Hindlimb muscle (tissue), 1 donor: ENCODE measurements around the gene FUT2. TPM values are rescaled to one million over a fixed set of nuclear protein-coding genes. Genes with fewer than 3 reads are reported as not detected.
"Not testable (repeated sequence)": the region's sequence is repeated elsewhere in the genome, so short reads cannot be mapped to it uniquely, and the experiment has no call there.

Source experiments
- DNase-seq: peaks from one replicate; pipeline ENCODE4 v3.0.0-alpha.2; 2013
- polyA plus RNA-seq: library from polyadenylated mRNA; unstranded; fragments of 120-200 nt; gene quantifications from one replicate; pipeline ENCODE4 v1.2.1, GENCODE V29; 2013; ENCODE audit not compliant: insufficient read length

FUT2 gene
- polyA plus RNA-seq: 1.2 TPM

DNA sequence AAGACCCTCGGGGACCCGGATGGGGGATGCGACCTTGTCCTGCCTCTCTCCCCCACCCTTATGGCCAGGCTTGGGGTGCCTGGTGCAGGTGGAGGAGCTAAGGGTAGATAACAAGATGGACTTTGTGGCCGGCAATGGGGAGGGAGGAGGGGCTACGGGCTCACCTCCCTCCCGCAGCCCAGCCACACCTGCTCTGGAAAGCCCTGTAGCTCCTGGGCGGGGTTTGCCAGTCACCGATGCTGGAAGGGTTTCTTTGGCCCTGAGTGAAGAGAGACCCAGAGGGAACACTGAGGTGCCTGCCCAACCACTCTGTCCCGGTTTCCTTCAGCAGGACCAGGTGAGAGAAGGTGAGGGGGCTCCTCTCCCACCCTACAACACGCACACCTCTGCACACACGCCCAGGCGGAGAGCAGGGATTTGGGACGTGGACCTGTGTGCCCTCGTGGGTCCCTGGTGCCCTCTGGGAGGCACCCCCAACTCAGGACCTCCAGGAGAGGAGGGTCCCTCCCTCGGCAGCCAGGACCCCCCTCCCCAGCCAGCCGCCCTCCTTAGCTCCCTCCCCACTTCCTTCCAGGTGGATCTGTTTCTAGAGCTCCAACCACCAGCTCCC lies at the start of gene FUT2:
Gene FUT2, plus strand, starts transcription at position 229 of the 610 bp plus-strand sequence. CDS start 6,986 bp downstream, outside the sequence.
- DNase-seq: no peak

- DNase-seq: peak; percentile 93
These were observed 49.6 kb upstream of the FUT2 start, which contains the start of gene CA11 for GRCh38 chr19:48646001-48646721. Gene CA11 (minus strand): TSS chr19:48646187. CDS start chr19:48645632, 555 bp downstream.

GRCh38 chr19:48646722-48647216 lies 49.0 kb upstream of the FUT2 start:
- DNase-seq: no peak

DNA sequence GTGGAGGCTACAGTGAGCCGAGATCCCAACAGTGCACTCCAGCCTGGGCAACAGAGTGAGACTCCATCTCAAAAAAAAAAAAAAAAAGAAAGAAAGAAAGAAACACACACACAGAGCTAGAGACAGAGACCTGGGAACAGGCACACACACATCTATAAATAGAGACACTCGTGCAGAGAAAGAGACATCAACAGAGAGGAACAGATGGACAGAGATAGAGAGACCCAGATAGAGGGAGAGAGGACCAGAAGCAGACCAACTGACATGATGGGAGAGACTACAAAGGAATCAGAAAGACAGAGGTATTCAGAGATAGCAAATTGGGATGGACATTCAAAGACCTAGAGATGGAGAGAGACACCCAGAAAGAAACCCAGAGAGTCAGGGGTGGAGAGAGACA lies 47.6 kb upstream of the FUT2 start:
- DNase-seq: no peak

DNA sequence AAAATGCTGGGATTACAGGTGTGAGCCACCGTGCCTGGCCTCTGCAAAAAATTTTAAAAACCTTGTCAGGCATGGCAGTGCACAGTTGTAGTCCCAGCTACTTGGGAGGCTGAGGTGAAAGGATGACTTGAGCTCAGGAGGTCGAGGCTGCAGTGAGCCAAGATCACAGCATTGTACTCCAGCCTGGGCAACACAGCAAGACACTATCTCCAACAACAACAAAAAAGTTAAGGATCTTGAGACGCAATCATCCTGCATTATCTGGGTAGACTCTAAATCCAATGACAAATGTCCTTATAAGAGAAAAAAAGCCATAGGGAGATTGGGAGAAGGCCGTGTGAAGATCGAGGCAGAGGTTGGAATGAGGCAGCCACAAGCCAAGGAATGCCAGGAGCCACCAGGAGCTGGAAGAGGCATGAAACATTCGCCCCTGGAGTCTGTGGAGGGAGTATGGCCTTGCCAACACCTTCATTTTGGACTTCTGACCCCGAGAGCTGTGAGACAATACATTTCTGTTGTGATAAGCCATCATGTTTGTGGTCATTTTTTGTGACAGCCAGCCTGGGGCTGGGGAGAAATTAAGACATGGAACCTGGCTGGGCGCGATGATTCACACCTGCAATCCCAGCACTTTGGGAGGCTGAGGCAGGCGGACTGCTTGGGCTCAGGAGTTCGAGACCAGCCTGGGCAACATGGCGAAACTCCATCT lies 44.6 kb upstream of the FUT2 start:
- DNase-seq: no peak

DNA sequence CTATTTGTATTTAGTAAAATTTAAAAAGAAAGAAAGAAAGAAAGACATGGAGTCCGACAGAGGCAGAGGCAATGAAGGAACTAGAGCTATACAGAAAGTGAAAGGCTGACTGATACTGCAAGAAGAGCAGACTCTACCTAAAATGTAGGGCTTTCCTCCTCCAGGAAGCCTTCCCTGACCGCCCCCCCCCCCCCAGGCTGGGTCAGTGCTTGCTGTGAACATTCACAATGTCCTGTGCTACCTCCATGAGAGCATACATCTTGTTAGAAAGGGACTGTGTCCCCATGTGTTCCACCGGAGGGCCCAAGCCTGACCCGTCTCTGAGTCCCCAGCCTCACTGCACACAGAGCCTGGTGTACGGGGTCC lies 44.1 kb upstream of the FUT2 start:
- no peak for DNase-seq

DNA sequence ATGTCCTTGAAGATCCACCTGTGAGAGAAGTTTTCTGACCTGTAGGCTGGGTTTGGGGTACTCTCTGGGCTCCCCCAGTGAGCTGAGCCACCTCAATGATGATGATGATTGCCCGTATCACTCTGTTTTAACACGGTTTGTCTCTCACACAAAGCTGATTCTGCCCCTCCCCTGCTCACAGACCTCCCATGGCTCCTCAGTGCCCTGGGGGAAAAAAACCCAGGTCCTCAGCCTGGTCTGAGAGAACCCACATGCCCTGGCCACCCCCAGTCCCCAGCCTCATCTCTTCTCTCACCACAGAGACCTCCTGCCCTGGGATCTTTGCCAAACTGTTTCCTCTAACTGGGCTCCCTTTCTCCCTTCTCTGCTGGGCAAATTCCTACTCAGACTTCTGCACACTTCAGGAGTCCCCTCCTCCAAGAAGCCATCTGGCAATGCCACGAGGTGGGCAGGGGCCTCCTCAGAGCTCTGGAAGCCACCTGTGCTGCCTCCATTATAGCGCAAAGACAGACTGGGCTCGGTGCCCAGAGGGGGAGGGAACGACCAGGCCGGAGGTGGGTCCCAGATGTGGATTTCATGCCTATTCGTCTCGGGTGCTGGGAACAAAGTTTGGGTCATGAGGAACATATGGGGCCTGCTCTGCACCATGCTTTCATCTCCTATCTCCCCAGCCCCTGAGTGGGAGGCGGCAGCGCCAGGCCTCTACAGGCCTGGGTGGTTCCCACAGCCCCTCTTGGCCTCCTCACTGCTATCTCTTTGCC lies 41.3 kb upstream of the FUT2 start:
- no peak for DNase-seq

DNA sequence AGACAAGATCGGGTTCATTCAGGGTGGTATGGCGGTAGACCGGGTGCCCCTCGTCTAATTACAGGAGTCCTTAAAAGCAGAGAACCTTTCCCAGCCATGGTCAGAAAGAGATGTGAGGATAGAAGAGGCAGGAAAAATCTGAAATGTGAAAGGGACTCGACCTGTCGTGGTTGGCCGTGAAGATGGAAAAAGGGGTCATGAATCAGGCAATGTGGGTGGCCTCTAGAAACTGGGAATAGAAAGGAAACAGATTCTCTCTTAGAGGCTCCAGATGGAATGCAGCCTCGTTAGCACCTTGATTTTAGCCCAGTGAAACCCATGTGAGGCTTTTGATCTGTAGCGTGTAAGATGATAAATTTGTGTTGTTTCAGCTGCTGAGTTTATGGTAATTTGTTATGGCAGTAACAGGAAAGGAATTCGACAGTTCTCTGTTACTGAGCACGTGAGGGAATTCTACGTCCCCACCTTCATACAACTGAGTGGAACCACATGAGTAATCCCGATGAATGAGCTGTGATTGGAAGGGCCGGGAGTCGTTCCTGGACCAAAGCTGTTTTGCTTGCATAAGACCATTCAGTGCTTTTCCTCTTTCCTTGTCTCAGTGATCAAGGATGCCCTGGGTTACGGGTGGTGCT lies 38.8 kb upstream of the FUT2 start:
- no peak for DNase-seq

DNA sequence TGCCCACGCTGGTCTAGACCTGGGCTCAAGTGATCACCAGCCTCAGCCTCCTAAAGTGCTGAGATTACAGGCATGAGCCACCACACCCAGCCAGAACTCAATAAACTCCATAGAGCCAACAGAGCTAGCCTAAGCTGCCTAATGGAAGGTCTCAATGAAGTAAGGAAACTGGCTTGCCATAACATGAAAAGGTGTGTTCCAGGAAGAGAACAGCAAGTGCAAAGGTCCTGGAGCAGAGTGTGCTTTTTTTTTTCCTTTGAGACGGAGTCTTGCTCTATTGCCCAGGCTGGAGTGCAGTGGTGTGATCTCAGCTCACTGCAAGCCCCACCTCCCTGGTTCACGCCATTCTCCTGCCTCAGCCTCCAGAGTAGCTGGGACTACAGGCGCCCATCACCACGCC lies 37.9 kb upstream of the FUT2 start:
- DNase-seq: not testable (repeated sequence)

DNA sequence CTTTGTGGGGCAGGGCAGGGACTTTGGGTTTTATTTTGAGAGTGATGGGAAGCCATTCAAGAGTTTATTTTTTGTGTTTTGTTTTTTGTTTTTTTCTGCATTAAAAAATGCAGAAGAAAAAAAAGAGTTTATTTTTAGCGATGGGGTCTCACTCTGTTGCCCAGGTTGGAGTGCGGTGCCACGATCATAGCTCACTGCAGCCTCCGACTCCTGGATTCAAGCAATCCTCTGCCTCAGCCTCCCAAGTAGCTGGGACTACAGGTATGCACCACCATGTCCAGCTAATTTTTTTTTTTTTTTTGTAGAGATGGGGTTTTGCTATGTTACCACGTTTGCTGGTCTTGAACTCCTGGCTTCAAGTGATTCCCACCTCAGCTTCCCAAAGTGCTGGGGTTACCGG lies 37.3 kb upstream of the FUT2 start:
- DNase-seq: no peak

- DNase-seq: no peak
These were observed 36.0 kb upstream of the FUT2 start for GRCh38 chr19:48659768-48660167.

DNA sequence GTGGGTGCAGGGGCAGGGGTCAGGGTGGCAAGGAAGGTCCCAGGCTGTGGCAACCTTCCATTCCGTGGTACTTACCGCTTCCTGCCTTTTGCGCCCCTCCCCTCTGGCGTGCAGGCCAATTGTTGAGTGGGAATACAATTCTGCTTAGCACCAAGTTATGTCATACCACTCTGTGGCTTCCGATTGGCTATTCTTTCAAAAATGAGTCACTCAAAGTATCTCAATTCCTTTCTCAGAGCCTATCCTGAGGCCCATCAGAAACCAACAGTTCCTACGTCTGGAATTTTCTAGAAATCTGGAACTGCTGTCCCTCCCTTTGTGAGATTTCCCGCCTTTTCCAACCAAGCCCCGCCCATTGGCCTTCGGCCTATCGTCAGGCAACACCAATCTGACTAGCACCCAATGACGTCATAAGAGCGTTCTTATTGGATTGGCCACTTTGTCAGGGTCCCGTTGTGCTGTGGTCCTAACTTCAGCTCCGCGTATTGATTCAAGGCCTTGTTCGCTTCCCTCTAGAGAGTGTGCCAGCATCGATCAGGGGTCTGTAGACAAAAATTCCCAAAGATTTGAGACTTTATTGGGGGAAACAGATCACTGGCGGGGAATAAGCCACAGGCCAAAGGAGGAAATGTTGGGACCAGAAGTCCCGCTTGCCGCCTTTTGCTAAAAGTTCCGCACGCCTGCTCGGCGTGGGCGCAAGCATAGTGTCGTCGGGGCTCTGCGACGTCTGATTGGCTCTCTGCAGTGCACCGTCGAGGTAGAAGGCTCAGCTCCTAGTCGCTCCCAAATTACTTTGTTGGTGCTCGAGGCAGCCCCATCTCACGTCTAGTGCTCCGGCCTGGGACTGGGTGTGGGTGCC lies 34.7 kb upstream of the FUT2 start:
- peak; percentile 80 for DNase-seq

DNA sequence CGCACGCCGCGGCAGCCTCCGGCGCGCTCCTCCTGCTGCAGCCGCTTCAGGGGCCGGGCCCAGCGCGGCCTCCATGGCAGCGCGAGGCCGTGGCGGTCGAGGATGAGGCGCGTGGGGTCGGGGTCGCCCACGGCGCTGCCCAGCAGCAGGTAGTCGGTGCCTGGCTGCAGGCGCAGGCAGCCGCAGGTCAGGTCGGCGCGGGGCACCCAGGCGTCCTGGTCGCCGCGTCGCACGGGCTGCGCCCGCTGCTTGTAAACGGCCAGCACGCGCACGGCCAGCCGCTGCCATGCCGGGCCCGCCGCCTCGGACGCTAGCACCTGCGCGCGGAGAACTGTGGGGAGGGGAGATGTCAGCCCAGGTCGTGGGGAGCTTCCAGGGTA lies 34.1 kb upstream of the FUT2 start:
- no peak for DNase-seq

GRCh38 chr19:48663667-48664066 lies 32.1 kb upstream of the FUT2 start:
- DNase-seq: no peak

DNA sequence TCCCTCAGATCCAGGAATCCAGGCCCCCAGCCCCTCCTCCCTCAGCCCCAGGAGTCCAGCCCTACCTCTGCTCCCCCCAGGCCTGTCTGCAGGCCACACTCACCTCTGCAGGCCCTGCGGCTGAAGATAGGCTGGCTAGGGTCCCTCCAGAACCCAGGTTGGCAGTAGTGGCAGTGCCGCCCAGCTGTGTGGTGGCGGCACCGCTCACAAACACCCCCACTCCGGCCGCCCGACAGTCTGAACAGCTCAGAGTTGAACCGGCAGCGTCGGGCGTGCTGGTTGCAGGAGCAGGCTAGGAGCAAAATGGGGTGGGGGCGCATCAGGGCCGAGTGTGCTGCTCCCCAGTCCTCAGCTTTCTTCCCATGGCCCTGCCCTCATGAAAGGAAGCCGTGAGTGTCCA lies 31.3 kb upstream of the FUT2 start:
- DNase-seq: no peak

DNA sequence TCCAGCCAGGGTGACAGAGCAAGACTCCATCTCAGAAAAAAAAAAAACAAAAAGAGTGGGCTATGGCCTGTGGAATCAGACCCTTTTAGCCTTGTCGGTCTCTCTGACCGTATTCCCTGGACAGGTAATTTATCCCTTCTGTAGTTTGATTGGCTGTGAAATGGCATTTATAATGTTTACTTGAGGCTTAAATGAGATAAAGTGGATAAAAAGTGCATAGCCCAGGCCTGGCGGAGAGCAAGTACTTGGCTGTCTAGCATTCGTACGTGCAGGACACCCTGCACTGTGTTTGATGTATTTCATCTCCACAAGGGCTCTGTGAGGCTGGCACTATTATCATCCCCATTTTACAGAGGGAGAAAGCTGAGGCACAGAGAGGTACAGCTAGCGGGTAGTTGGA lies 30.0 kb upstream of the FUT2 start:
- DNase-seq: no peak

DNA sequence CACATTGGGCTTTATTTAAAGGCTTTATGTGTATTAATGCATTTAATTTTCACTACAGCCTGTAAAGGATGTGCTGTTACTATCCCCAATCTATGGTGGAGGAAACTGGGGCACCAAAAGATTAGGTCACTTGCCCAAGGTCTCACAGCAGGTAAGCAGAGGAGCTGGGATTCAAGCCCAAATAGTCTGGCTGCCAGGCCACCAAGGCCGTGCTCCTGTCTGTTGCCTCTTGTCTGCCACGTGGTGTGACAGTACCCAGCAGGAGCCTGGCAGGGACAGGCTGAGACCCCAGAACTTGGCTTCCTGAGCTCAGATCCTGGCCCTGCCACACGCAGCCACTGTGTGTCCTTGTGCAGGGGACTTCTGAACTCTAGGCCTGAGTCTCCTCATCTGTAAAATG lies 27.4 kb upstream of the FUT2 start:
- no peak for DNase-seq

DNA sequence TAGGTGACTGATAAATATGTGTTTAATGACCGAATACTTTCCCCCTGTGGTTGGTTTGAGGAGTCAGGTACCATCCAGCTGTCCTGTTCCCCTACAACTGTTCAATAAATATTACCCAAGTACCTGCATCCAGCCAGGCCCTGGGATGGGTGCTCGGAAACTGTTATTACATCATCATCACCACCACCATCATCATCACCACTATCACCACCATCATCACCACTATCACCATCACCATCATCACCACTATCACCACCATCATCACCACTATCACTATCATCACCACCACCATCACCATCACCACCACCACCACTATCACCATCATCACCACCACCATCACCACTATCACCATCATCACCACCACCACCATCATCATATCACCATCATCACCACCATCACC lies 27.0 kb upstream of the FUT2 start:
- no peak for DNase-seq

DNA sequence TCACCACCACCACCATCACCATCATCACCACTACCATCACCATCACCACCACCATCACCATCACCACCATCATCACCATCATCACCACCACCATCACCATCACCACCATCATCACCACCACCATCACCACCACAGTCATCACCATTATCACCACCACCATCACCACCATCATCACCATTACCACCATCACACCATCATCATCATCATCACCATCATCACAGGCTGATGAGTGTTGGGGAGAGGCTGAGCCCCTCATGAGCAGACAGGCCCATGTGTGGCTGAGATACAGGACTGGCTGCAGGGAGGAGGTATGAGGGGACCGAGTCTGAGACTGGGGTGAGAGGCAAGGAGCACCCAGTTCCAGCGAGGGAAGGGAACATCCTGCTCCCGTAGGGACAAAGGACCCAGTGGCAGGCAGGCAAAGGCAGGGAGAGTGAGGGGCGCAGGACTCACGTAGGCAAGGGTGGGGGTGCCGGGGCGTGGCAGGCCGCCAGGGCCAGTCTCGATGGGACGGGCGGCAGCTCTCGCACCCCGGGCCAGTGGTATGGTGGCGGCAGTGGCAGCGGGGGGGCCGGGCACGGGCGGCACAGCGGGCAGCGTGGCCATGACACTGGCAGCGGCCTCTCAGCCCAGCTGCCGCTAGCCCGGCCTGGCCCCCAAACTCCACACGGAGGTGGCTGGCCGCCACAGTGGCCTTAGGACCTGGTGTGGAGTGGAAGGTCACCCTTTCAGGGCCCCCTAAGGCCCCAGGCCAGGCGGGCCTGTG lies 25.7 kb upstream of the FUT2 start:
- no peak for DNase-seq

GRCh38 chr19:48670699-48671445 lies 24.9 kb upstream of the FUT2 start:
- no peak for DNase-seq
